Gastroesophageal sphincter (tissue), 4 donors: ENCODE data around the gene PARP14. TPM values are rescaled to one million over a fixed set of nuclear protein-coding genes. Genes with fewer than 3 reads are reported as not detected.

Source experiments
- ATAC-seq: fragments of 150-250 bp; one replicate; pipeline ENCODE4 v1.9.1; 2016; ENCODE audit warnings: mild to moderate bottlenecking, moderate library complexity
- H3K27ac ChIP-seq, 4 donors: fragments of 200-600 bp; sonication (generic) in 3 of 4; 1 replicate in 3 of 4; 2 replicates in 1 of 4; pipeline ENCODE4 v1.5.1; 2016 to 2019
- H3K27me3 ChIP-seq: fragments of 200-600 bp; sonication (generic); one replicate; pipeline ENCODE4 v1.5.1; 2019
- H3K36me3 ChIP-seq, 2 donors: fragments of 200-600 bp; sonication (generic); one replicate each; pipeline ENCODE4 v1.5.1; 2019; ENCODE audit warnings: control low read depth in 1 of 2
- H3K4me1 ChIP-seq, 3 donors: fragments of 200-600 bp; sonication (generic); 1 replicate in 2 of 3; 2 replicates in 1 of 3; pipeline ENCODE4 v1.5.1; 2016 to 2019; ENCODE audit warnings: control low read depth in 2 of 3
- H3K4me3 ChIP-seq, 2 donors: fragments of 200-600 bp; sonication (generic); one replicate each; pipeline ENCODE4 v1.5.1; 2019; ENCODE audit warnings: mild to moderate bottlenecking in 1 of 2, moderate library complexity in 1 of 2
- H3K9me3 ChIP-seq, 3 donors: fragments of 200-600 bp; sonication (generic); one replicate each; pipeline ENCODE4 v1.5.1; 2017 to 2019; ENCODE audit warnings: control low read depth in 2 of 3
- CTCF ChIP-seq, 4 experiments: fragments of 200-600 bp in 2 of 4; fragments of 450-650 bp in 2 of 4; sonication (generic) in 1 of 4; IDR thresholded peaks; one replicate each; pipeline ENCODE4 v1.5.1; 2017 to 2019; ENCODE audit warnings: antibody characterized with exemption in 4 of 4, mild to moderate bottlenecking in 2 of 4, moderate library complexity in 2 of 4
- EP300 ChIP-seq: sonication (generic); formaldehyde crosslinking; IDR thresholded peaks from one replicate; pipeline ENCODE4 v1.6.1; 2017; ENCODE audit warnings: antibody characterized with exemption, mild to moderate bottlenecking
- POLR2A ChIP-seq, 2 donors: fragments of 450-650 bp; IDR thresholded peaks; one replicate each; pipeline ENCODE4 v1.6.1; 2017; ENCODE audit warnings: antibody characterized with exemption in 2 of 2, mild to moderate bottlenecking in 2 of 2, moderate library complexity in 1 of 2
- POLR2AphosphoS5 ChIP-seq: sonication (generic); formaldehyde crosslinking; IDR thresholded peaks from one replicate; pipeline ENCODE4 v1.6.1; 2017; ENCODE audit warnings: antibody characterized with exemption
- WGBS, 2 donors: methylation state at CpG; one replicate each; pipeline ENCODE4 v1.1.5; 2018; ENCODE audit warnings: low coverage in 1 of 2; 5-methylcytosine and 5-hydroxymethylcytosine counted together
- total RNA-seq, 4 donors: library from RNA; depleted of rRNA; stranded (reverse); fragments of >200 nt; gene quantifications; one replicate each; pipeline ENCODE4 v1.1.0, GENCODE V29; 2016

Gene PARP14
- total RNA-seq, 4 donors from 2014 or later, result 25.0 to 59.0 (median 35.0) TPM

DNA sequence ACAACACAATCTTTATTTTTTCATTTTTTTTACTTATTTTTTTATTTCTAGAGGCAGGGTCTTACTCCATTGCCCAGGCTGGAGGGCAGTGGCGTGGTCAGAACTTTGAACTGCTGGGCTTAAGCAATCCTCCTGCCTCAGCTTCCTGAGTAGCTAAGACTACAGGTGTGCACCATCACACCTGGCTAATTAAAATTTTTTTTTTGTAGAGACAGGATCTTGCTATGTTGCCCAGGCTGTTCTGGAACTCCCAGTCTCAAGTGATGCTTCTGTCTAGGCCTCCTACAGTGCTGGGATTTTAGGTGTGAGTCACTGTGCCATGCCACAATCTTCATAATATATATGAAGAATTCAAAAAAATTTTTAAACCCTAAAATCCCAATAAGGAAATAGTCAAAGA, 92.2 kb downstream of the PARP14 start:
- Histone ChIP-seq H3K4me1 (no peaks in the 10 kb centered on the region), H3K27ac (no peak overlapping the region), H3K27me3 (no peaks in the 10 kb centered on the region), H3K4me3 (no peak overlapping the region), H3K9me3 (no peaks in the 10 kb centered on the region), H3K36me3 (peaks cover 0 to 41% of the 10 kb centered on the region in 2 donors)
- WGBS, 2 donors, result 100% methylated on average over 1 of the region's 1 CpG
- no peak for TF ChIP-seq POLR2A (IDR thresholded peaks at IDR 0.05)
- TF ChIP-seq EP300, result no peak
- no peak for TF ChIP-seq CTCF (IDR thresholded peaks at IDR 0.05)
- no peak for TF ChIP-seq POLR2AphosphoS5
- no peak for ATAC-seq

- Histone ChIP-seq H3K27me3 (no peaks in the 10 kb centered on the region), H3K36me3 (peaks cover 0 to 32% of the 10 kb centered on the region in 2 donors), H3K9me3 (no peaks in the 10 kb centered on the region), H3K4me3 (no peak overlapping the region), H3K4me1 (no peaks in the 10 kb centered on the region), H3K27ac (no peak overlapping the region)
- 86 to 97% methylated on average over 1 to 3 of the region's 3 CpGs for WGBS, 2 donors
- no peak for ATAC-seq
- TF ChIP-seq POLR2A (IDR thresholded peaks at IDR 0.05) (no peak), EP300 (no peak)
Measured at GRCh38 chr3:122773944-122774509, 93.4 kb downstream of the PARP14 start.

GRCh38 chr3:122774564-122774963, 93.9 kb downstream of the PARP14 start:
- WGBS, 2 donors, result 100% methylated on average over 2 to 3 of the region's 3 CpGs
- TF ChIP-seq CTCF (IDR thresholded peaks at IDR 0.05), result no peak
- TF ChIP-seq EP300, result no peak
- TF ChIP-seq POLR2A (IDR thresholded peaks at IDR 0.05), result no peak
- TF ChIP-seq POLR2AphosphoS5, result no peak
- H3K9me3 ChIP-seq, result no peaks in the 10 kb centered on the region
- no peaks in the 10 kb centered on the region for H3K4me1 ChIP-seq
- H3K27ac ChIP-seq, result no peak overlapping the region
- ATAC-seq, result no peak
- no peak overlapping the region for H3K4me3 ChIP-seq
- no peaks in the 10 kb centered on the region for H3K27me3 ChIP-seq
- H3K36me3 ChIP-seq, result peaks cover 0 to 31% of the 10 kb centered on the region in 2 donors

- TF ChIP-seq CTCF (IDR thresholded peaks at IDR 0.05) (no peak), POLR2AphosphoS5 (no peak), POLR2A (IDR thresholded peaks at IDR 0.05) (no peak), EP300 (no peak)
- no peak for ATAC-seq
- Histone ChIP-seq H3K4me3 (no peak overlapping the region), H3K36me3 (peaks cover 0 to 19% of the 10 kb centered on the region in 2 donors), H3K27ac (no peak overlapping the region), H3K9me3 (no peaks in the 10 kb centered on the region), H3K4me1 (no peaks in the 10 kb centered on the region), H3K27me3 (no peaks in the 10 kb centered on the region)
- 66 to 75% methylated on average over 5 of the region's 5 CpGs for WGBS, 2 donors
Measured at GRCh38 chr3:122776675-122777468, 96.2 kb downstream of the PARP14 start.

GRCh38 chr3:122777563-122777962, 96.9 kb downstream of the PARP14 start:
- Histone ChIP-seq H3K36me3 (peaks cover 0 to 19% of the 10 kb centered on the region in 2 donors), H3K27me3 (no peaks in the 10 kb centered on the region), H3K4me3 (no peak overlapping the region), H3K9me3 (no peaks in the 10 kb centered on the region), H3K4me1 (no peaks in the 10 kb centered on the region), H3K27ac (no peak overlapping the region)
- WGBS, 2 donors, result 67 to 89% methylated on average over 3 of the region's 3 CpGs
- TF ChIP-seq CTCF (IDR thresholded peaks at IDR 0.05), result no peak
- no peak for TF ChIP-seq POLR2AphosphoS5
- TF ChIP-seq POLR2A (IDR thresholded peaks at IDR 0.05), result no peak
- no peak for TF ChIP-seq EP300
- ATAC-seq, result no peak

Other genes starting within 250 kb of the PARP14 start
- gene KPNA1, start 165.9 kb upstream of the PARP14 start, total RNA-seq, result 10 to 100 TPM; 39.8 to 61.3 (median 41.3) TPM
- 10 to 100 TPM; 21.0 to 28.6 (median 24.0) TPM for gene PARP9, start 116.5 kb upstream of the PARP14 start, total RNA-seq
- gene DTX3L, start 116.5 kb upstream of the PARP14 start, total RNA-seq, result 10 to 100 TPM; 23.7 to 24.6 (median 24.2) TPM
- gene PARP15, start 103.2 kb upstream of the PARP14 start, total RNA-seq, result 1 to 10 TPM in 2 of 4 donors, under 1 TPM in 1, not detected in 1; 0.42 to 2.7 (median 1.1) TPM
- 10 to 100 TPM in 2 of 4 donors, 1 to 10 TPM in 2; 7.0 to 18.5 (median 9.6) TPM for gene HSPBAP1, start 113.0 kb downstream of the PARP14 start, total RNA-seq
- 10 to 100 TPM; 20.4 to 33.9 (median 28.7) TPM for gene SLC49A4, start 114.2 kb downstream of the PARP14 start, total RNA-seq